CD14-positive monocyte (primary cell): Measurements from ENCODE around the gene NSD2. TPM values are rescaled to one million over a fixed set of nuclear protein-coding genes. Genes with fewer than 3 reads are reported as not detected.

ENCODE experiments used
- DNase-seq, 3 donors: peaks; one replicate each; pipeline ENCODE4 v3.0.0-alpha.2; 2011 to 2022
- H2AFZ ChIP-seq: 2 replicates; pipeline ENCODE4 v1.6.0; 2012; ENCODE audit warnings: mild to moderate bottlenecking, low read depth, low read length, inconsistent platforms; ENCODE audit not compliant: insufficient read depth, poor library complexity, severe bottlenecking
- H3K27ac ChIP-seq, 2 donors: 1 replicate in 1 of 2; 2 replicates in 1 of 2; pipeline ENCODE4 v1.5.1; 2012 to 2013; ENCODE audit warnings: low read length in 2 of 2, control low read depth in 1 of 2, inconsistent platforms in 1 of 2, low read depth in 1 of 2, mild to moderate bottlenecking in 1 of 2
- H3K27me3 ChIP-seq, 2 donors: one replicate each; pipeline versions ENCODE4 v1.6.0 to v1.6.1; 2011 to 2013; ENCODE audit warnings: low read length in 2 of 2; ENCODE audit not compliant: control insufficient read depth in 2 of 2, insufficient read depth in 2 of 2
- H3K36me3 ChIP-seq, 2 donors: replicated peaks in 1 of 2; 1 replicate in 1 of 2; 2 replicates in 1 of 2; pipeline versions ENCODE4 v1.5.1 to v1.6.1; 2012 to 2013; ENCODE audit warnings: low read length in 2 of 2, control low read depth in 1 of 2, inconsistent platforms in 1 of 2, mild to moderate bottlenecking in 1 of 2; ENCODE audit not compliant: insufficient read depth in 2 of 2, control insufficient read depth in 1 of 2
- H3K4me1 ChIP-seq, 2 donors: 1 replicate in 1 of 2; 2 replicates in 1 of 2; pipeline versions ENCODE4 v1.5.1 to v1.6.1; 2012 to 2013; ENCODE audit warnings: low read length in 2 of 2, control low read depth in 1 of 2, inconsistent platforms in 1 of 2, mild to moderate bottlenecking in 1 of 2, moderate library complexity in 1 of 2; ENCODE audit not compliant: insufficient read depth in 2 of 2, control insufficient read depth in 1 of 2
- H3K4me2 ChIP-seq: replicated peaks from 2 replicates; pipeline ENCODE3; 2012; ENCODE audit warnings: low read length, moderate library complexity, mild to moderate bottlenecking; ENCODE audit not compliant: poor library complexity, severe bottlenecking; ENCODE audit errors: extremely low read depth
- H3K4me3 ChIP-seq, 3 experiments: fragments of 200-600 bp in 1 of 3; sonication (generic) in 1 of 3; replicated peaks in 1 of 3; 1 replicate in 2 of 3; 2 replicates in 1 of 3; pipeline ENCODE4 v1.5.1; 2011 to 2013; ENCODE audit warnings: low read length in 3 of 3, mild to moderate bottlenecking in 3 of 3, control low read depth in 2 of 3, low read depth in 2 of 3, inconsistent platforms in 1 of 3, moderate library complexity in 1 of 3
- H3K79me2 ChIP-seq: 2 replicates; pipeline ENCODE4 v1.6.0; 2012; ENCODE audit warnings: mild to moderate bottlenecking, control low read depth, inconsistent platforms, low read length, moderate library complexity; ENCODE audit not compliant: insufficient read depth
- H3K9ac ChIP-seq: 2 replicates; pipeline ENCODE4 v1.6.0; 2017; ENCODE audit warnings: low read length, mild to moderate bottlenecking; ENCODE audit not compliant: insufficient read depth, poor library complexity, severe bottlenecking
- H3K9me3 ChIP-seq, 2 donors: replicated peaks in 1 of 2; 1 replicate in 1 of 2; 2 replicates in 1 of 2; pipeline versions ENCODE4 v1.5.1 to v1.6.1; 2012 to 2013; ENCODE audit warnings: low read length in 2 of 2, control low read depth in 1 of 2; ENCODE audit not compliant: control insufficient read depth in 1 of 2, insufficient read depth in 1 of 2
- H4K20me1 ChIP-seq: 2 replicates; pipeline ENCODE4 v1.6.0; 2012; ENCODE audit warnings: mild to moderate bottlenecking, low read length, control low read depth, moderate library complexity; ENCODE audit not compliant: insufficient read depth
- H3K27ac Mint-ChIP-seq, 7 donors: one replicate each; pipeline ENCODE4 v1.8.0; 2020; ENCODE audit warnings: mild to moderate bottlenecking in 7 of 7, mixed read lengths in 7 of 7, moderate library complexity in 6 of 7, inconsistent platforms in 2 of 7
- H3K27me3 Mint-ChIP-seq, 3 donors: one replicate each; pipeline ENCODE4 v1.8.0; 2021 to 2022; ENCODE audit warnings: low read depth in 3 of 3, mild to moderate bottlenecking in 3 of 3, mixed read lengths in 3 of 3, moderate library complexity in 3 of 3, inconsistent platforms in 1 of 3
- H3K36me3 Mint-ChIP-seq, 2 donors: one replicate each; pipeline ENCODE4 v1.8.0; 2020; ENCODE audit warnings: mixed read lengths in 2 of 2, inconsistent platforms in 1 of 2, mild to moderate bottlenecking in 1 of 2
- H3K4me1 Mint-ChIP-seq: one replicate; pipeline ENCODE4 v1.8.0; 2020; ENCODE audit warnings: mild to moderate bottlenecking, mixed read lengths
- H3K4me3 Mint-ChIP-seq, 2 donors: one replicate each; pipeline ENCODE4 v1.8.0; 2020; ENCODE audit warnings: mild to moderate bottlenecking in 2 of 2, mixed read lengths in 2 of 2, moderate library complexity in 1 of 2
- H3K9me3 Mint-ChIP-seq, 7 donors: one replicate each; pipeline ENCODE4 v1.8.0; 2020 to 2022; ENCODE audit warnings: mixed read lengths in 7 of 7, mild to moderate bottlenecking in 6 of 7, moderate library complexity in 6 of 7, inconsistent platforms in 2 of 7
- WGBS: methylation state at CpG from one replicate; pipeline ENCODE4 v1.1.5; 2013; ENCODE audit warnings: missing lambda C conversion rate; ENCODE audit not compliant: insufficient coverage; 5-methylcytosine and 5-hydroxymethylcytosine counted together
- intact Hi-C, 2 donors: fragments of 100-400 bp; cut with micrococcal nuclease; formaldehyde crosslinking; loops; one replicate each; pipeline versions ENCODE4 v1.15.0 to v1.15.1; 2023
- polyA plus RNA-seq, 3 donors: library from polyadenylated mRNA; depleted of rRNA in 1 of 3; unstranded in 2 of 3; stranded (reverse) in 1 of 3; fragments of 300-500 nt in 2 of 3; fragments of >200 nt in 1 of 3; fragmentation: Illumina TruSeq in 2 of 3; gene quantifications; 1 replicate in 2 of 3; 2 replicates in 1 of 3; pipeline ENCODE4 v1.2.3, GENCODE V29; 2012 to 2021
- TF ChIP-seq, protein P1 (sequence below): fragments of 200-600 bp; IDR thresholded peaks from one replicate; pipeline ENCODE4 v1.8.0; 2022; ENCODE audit warnings: antibody characterized with exemption, mild to moderate bottlenecking

Gene NSD2
- polyA plus RNA-seq, 3 donors, result 1.9 to 8.7 (median 2.3) TPM

DNA sequence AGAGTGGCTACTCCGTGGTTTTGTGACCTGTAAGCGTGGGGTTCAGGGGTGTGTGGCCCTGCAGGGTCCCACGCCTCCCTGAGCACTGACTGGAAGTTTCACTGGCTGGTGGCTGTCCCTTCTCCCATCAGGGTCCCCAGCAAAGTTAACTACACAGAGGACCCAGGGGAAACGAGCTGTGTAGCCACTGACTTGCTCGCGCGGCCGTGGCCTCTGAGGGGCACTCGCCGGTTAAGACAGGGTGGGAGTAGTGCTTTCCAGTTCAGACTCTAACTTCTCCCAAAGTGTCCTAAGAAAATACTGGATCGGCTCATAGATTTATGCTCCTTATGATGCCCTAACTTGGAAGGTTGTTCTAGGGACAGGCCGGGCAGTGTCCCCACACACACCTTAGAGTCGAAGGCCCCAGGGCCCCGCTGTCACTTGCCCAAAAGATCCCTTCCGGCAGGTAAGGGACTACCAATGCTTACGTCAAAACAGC, 109.4 kb downstream of the NSD2 start:
- Histone ChIP-seq H3K27me3 (no peaks in the 10 kb centered on the region), H3K9ac (no peak overlapping the region), H3K4me3 (no peak overlapping the region), H3K4me2 (no peak overlapping the region), H3K9me3 (no peaks in the 10 kb centered on the region), H3K4me1 (no peaks in the 10 kb centered on the region), H4K20me1 (no peaks in the 10 kb centered on the region), H2AFZ (no peak overlapping the region), H3K36me3 (peaks cover 90 to 100% of the 10 kb centered on the region in 2 donors), H3K27ac (no peak overlapping the region), H3K79me2 (no peaks in the 10 kb centered on the region)
- DNase-seq, result no peak
- Mint-ChIP-seq H3K9me3 (peaks cover 0 to 3% (median 0%) of the 10 kb centered on the region in 7 donors), H3K4me3 (no peak overlapping the region), H3K36me3 (peaks cover 84 to 98% of the 10 kb centered on the region in 2 donors), H3K27me3 (no peaks in the 10 kb centered on the region), H3K4me1 (no peaks in the 10 kb centered on the region), H3K27ac (peak overlapping the region in 3 of 7 donors; percentile 21 to 64 (median 57))
- intact Hi-C loops, result no loop called here
- TF ChIP-seq, protein P1, sequence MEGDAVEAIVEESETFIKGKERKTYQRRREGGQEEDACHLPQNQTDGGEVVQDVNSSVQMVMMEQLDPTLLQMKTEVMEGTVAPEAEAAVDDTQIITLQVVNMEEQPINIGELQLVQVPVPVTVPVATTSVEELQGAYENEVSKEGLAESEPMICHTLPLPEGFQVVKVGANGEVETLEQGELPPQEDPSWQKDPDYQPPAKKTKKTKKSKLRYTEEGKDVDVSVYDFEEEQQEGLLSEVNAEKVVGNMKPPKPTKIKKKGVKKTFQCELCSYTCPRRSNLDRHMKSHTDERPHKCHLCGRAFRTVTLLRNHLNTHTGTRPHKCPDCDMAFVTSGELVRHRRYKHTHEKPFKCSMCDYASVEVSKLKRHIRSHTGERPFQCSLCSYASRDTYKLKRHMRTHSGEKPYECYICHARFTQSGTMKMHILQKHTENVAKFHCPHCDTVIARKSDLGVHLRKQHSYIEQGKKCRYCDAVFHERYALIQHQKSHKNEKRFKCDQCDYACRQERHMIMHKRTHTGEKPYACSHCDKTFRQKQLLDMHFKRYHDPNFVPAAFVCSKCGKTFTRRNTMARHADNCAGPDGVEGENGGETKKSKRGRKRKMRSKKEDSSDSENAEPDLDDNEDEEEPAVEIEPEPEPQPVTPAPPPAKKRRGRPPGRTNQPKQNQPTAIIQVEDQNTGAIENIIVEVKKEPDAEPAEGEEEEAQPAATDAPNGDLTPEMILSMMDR, result no peak
- 96% methylated on average over 7 of the region's 16 CpGs for WGBS

- Histone ChIP-seq H3K9me3 (no peaks in the 10 kb centered on the region), H3K79me2 (no peaks in the 10 kb centered on the region), H3K4me2 (no peak overlapping the region), H3K4me3 (no peak overlapping the region), H4K20me1 (no peaks in the 10 kb centered on the region), H3K27ac (no peak overlapping the region), H3K36me3 (peaks cover 90 to 100% of the 10 kb centered on the region in 2 donors), H2AFZ (no peak overlapping the region), H3K9ac (no peak overlapping the region), H3K4me1 (no peaks in the 10 kb centered on the region), H3K27me3 (no peaks in the 10 kb centered on the region)
- H3K4me3 Mint-ChIP-seq, result no peak overlapping the region
- 80% methylated on average over 14 of the region's 22 CpGs for WGBS
- TF ChIP-seq, protein P1, result no peak
- no peaks in the 10 kb centered on the region for H3K27me3 Mint-ChIP-seq
- intact Hi-C loops, result no loop called here
- peaks cover 0 to 3% (median 0%) of the 10 kb centered on the region in 7 donors for H3K9me3 Mint-ChIP-seq
- H3K4me1 Mint-ChIP-seq, result no peaks in the 10 kb centered on the region
- peak overlapping the region in 4 of 7 donors; percentile 13 to 62 (median 39) for H3K27ac Mint-ChIP-seq
- H3K36me3 Mint-ChIP-seq, result peaks cover 81 to 98% of the 10 kb centered on the region in 2 donors
- DNase-seq, result no peak
Observed at GRCh38 chr4:1981251-1982058, 110.3 kb downstream of the NSD2 start.
